Activated T-cell treated with anti-CD3 and anti-CD28 coated beads, Interleukin-2, amount 50 U/mL, for 4 hours (primary cell): ENCODE measurements around the gene MDK. TPM values are rescaled to one million over a fixed set of nuclear protein-coding genes. Genes with fewer than 3 reads are reported as not detected.

ENCODE experiments used
- ATAC-seq, 2 donors: fragments of 200-7000 bp; cut with Tn5 transposase; one replicate each; pipeline ENCODE4 v1.10.0; 2021
- DNase-seq: peaks from one replicate; pipeline ENCODE4 v3.0.0-alpha.2; 2020
- H3K27me3 Mint-ChIP-seq: one replicate; pipeline ENCODE4 v1.8.0; 2021; ENCODE audit warnings: low read depth, mixed read lengths
- H3K36me3 Mint-ChIP-seq: one replicate; pipeline ENCODE4 v1.8.0; 2022; ENCODE audit warnings: mixed read lengths; ENCODE audit not compliant: insufficient read depth
- H3K4me1 Mint-ChIP-seq: one replicate; pipeline ENCODE4 v1.8.0; 2021; ENCODE audit warnings: low read depth, mixed read lengths
- H3K4me3 Mint-ChIP-seq: one replicate; pipeline ENCODE4 v1.8.0; 2021; ENCODE audit warnings: mild to moderate bottlenecking, moderate library complexity, mixed read lengths
- H3K9me3 Mint-ChIP-seq: one replicate; pipeline ENCODE4 v1.8.0; 2021; ENCODE audit warnings: mixed read lengths
- total RNA-seq, 3 donors: library from RNA; stranded (reverse); gene quantifications; one replicate each; pipeline ENCODE4 v1.2.1, GENCODE V29; 2021

MDK gene
- total RNA-seq, 3 donors from 2014 or later: 2.1 to 3.0 (median 2.9) TPM

DNA sequence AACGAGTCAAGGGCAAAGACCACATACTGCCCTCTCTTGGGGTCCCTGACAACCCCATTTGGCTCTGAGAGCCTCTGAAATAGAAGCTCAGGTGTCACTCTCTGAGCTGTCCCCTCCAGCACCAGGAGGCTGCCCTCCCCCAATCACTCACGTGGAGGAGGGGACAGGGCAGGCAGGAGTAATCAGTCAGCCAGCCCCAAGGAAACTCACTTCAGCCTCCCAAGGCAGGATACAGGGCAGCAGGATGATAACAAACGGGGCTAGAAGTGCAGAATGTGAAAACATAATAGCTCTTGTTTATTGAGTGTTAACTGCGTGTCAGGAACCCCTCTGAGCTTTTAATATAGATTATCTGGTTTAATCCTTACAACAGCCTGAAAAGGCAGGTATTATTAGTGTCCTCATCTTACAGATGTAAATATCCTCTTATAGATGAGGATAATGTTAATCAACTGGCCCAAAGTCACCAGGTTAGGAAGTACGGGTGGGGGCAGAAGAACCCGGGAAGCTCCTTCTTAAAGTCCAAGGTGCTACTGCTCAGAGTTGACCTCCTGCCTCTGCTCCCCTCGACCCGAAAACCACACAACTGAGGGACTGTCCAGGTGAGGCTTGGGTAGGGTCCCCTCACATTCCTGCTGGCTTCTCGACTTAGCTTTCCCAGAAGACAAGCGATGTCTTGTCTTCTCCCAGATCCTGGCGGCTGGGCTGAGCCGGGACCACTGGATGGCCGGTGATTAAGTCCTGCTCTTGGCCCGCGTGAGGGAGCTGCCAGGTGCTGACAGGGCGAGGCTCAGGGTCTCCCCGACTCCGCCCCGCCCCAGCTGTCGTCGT, 7.4 kb downstream of the MDK start:
- DNase-seq (no peak), ATAC-seq (no peak)
- peaks cover 67% of the 10 kb centered on the region for H3K27me3 Mint-ChIP-seq
- H3K4me3 Mint-ChIP-seq: no peak overlapping the region
- H3K4me1 Mint-ChIP-seq: peaks cover 16% of the 10 kb centered on the region
- H3K9me3 Mint-ChIP-seq: no peaks in the 10 kb centered on the region
- H3K36me3 Mint-ChIP-seq: no peaks in the 10 kb centered on the region

DNA sequence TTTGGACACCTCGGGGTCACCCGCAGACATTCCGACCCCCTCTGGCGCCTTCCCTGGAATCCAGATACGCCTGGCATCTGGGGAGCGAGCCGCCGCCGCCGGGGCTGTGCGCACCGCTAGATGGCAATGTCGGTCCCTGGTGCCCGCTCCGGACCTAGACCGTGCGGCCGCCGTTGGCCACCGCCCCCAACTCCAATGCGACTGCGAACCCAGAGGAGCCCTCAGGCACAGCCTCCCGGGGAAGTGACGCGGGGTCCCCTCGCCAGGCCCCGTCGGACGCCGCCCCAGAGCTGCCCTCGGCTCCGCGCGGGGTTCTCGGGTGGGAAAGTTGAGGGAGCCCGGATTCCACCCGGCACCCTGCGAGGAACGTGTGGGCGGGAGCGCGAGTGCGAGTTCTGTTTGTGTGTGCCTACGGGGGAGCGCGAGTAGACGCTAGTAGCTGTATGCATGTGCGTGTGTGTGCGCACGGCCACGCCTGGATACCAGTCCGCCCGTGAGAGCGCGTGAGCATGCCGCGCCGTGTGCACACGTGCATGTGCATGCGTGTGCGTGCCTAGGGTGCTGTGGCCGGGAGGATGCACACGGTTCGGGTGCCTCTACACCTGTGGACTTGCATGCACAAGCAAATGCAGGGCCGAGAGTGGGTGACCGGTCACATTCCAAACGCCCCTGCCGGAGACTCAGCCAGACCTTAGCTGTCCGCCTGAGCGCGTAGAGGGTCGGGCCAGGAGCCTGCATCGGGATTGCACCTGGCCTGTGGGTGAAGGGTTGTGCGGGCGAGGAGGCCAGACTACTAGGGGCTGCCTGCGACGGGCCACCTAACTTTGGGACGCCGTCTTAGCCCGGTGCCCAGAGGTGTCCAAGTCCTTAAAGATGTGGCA, 8.2 kb downstream of the MDK start:
- Mint-ChIP-seq H3K4me3 (peak overlapping the region; percentile 43), H3K36me3 (no peaks in the 10 kb centered on the region), H3K4me1 (peaks cover 16% of the 10 kb centered on the region), H3K27me3 (peaks cover 63% of the 10 kb centered on the region), H3K9me3 (no peaks in the 10 kb centered on the region)
- ATAC-seq (peak; percentile 36 to 46), DNase-seq (no peak)

DNA sequence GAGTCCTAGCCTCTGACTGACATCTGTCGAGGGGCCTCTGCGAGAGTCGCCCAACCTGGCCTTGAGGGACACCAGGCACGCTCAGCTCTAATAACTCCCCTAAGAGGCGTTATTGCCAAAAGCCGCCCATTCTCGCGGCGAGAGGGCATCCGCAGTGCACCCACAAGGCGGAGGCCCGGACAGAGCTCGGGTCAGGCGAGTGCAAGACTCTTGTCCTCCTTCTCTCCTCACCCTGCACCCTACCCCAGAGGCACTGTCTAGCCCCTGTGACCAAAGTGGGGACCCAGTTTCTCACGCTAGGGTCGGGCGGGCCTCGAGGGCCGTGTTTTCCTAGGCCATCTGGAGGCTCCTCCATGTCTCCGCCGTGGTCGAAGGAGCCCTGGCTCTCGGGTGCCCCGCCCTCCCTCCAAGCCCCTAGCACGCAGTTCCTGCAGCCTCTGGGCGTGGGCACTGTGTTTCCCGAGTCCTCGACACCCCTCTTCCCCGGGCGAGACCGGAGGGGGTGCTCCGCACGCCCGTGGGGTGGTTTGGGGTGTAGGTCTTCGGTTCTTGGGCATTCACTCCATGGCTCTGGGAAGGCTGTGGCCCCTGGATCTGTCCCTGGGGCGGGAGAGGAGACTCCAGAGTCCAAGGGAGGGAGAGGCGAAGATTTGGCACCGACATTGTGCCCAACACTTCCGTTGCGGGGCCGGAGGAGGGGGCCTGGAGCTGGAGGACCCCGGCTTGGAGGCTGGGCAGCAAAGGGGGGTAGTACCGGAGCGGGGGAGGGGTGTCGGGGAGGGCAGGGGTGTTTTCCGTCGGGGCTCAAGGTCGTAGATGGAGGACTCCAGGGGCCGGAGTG, 9.1 kb downstream of the MDK start:
- Mint-ChIP-seq H3K36me3 (no peaks in the 10 kb centered on the region), H3K27me3 (peaks cover 56% of the 10 kb centered on the region), H3K4me1 (peaks cover 16% of the 10 kb centered on the region), H3K4me3 (peak overlapping the region; percentile 35), H3K9me3 (no peaks in the 10 kb centered on the region)
- DNase-seq (no peak), ATAC-seq (no peak)

DNA sequence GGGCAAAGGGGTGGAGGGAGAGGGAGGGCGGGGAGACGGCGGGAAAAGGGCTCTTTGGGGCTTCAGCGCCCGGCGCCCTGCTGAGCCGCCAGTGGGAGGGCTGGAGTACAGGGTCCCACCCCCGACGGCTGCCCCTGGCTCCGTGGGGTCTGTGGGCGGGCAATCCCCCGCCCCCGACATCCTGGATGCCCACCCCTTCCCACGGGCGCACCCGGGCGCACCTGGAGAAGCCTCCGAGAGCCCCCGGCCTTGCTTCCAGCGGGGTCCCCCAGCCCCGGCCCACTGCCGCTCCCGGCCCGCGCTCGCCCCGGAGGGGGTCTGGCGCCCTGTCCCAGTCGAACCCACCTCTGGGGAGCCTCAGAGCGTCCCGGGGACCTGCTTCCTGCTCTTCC, 9.7 kb downstream of the MDK start:
- no peaks in the 10 kb centered on the region for H3K36me3 Mint-ChIP-seq
- peaks cover 51% of the 10 kb centered on the region for H3K27me3 Mint-ChIP-seq
- DNase-seq (no peak), ATAC-seq (no peak)
- H3K4me1 Mint-ChIP-seq: peaks cover 16% of the 10 kb centered on the region
- no peak overlapping the region for H3K4me3 Mint-ChIP-seq
- H3K9me3 Mint-ChIP-seq: no peaks in the 10 kb centered on the region

DNA sequence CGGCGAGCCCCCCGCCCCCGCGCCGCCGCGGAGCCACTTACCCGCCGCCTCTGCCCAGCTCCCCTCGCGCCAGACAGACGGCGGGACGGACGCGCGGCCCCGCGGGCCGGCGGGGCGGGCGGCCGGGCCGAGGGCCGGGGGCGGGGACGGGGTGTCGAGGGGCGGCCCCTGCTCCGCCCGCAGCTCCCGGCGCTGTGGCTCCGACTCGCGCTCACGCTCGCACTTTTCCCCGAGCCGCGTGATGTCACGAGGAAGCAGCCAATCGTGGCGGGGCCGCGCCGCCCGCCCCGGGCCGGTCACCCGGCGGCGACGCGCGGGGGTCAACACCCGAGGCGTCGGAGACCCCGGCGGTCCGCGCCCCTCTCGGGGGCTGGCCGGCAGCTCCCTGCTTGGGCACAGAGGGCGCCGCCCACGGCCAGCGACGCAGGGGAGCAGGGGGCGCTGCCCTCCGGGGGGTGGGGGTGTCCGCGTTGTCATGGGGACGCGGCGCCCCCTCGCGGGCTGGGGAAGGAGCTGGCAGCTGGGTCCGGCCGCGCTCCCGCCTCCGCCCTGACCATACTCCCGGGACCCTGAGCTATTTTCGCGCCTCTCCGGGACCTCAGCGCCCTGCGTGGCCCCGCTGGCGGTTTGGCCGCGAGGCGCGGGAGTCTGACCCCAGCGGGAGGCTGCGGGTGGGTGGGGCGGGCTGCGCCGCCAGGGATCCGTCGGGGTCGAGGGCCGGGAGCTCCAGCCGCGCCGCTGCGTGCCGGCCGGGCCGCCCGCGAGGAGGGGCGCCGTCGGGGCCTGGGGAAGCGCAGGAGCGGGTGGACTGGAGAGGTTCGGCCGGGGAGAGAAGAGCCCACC, 10.3 kb downstream of the MDK start, which contains the start of gene CHRM4:
Gene CHRM4 (minus strand): TSS at position 199 of the 843 bp plus-strand sequence. CDS start 5,219 bp downstream, outside the sequence.
- H3K4me3 Mint-ChIP-seq: peak within 1 kb of the TSS; percentile 79
- peaks cover 15% of the 10 kb centered on the region for H3K4me1 Mint-ChIP-seq
- ATAC-seq (peak in 1 of 2 donors; percentile 1), DNase-seq (no peak)
- H3K9me3 Mint-ChIP-seq: no peaks in the 10 kb centered on the region
- peaks cover 44% of the 10 kb centered on the region for H3K27me3 Mint-ChIP-seq
- no peaks in the 10 kb centered on the region for H3K36me3 Mint-ChIP-seq

DNA sequence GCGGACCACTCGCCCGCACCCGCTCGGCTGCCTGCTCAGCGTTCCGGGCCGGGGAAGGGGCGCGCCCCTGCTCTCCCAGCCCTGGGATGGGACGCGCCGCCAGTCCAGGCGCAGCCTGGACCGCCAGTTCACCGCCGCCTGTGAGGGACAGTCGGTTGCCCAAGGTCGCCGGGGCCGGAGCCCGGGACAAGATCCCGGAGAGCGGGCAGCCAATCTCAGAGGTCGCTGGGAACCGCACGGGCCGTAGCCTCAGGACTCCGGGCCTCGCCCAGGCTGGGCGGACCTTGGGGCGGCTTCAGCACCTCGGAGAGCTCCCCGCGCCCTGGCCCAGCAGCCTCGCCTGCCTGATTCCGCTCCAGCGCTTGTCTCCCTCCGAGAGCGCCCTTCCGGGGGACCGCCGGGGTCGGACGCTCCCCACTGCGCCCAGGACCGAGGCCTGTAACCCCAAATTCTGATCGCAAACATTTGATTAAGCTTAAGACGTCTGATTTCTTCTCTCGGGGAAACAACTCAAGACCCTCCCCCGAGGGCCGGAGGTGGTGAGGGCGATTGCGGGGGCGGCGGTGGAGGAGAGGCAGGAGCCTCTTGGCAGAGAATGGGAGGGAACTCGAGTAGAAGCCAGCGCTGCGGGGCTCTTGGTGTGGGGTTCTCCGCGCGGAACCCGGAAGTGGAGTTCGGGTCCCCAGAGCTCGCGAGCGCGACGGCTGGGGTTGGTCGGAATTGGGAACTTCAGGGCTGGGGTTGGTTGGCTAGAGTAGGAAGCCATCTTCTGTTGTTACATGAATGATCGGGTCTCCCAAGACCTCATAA, 11.2 kb downstream of the MDK start:
- peaks cover 36% of the 10 kb centered on the region for H3K27me3 Mint-ChIP-seq
- ATAC-seq (peak; percentile 81), DNase-seq (peak; percentile 68)
- peaks cover 15% of the 10 kb centered on the region for H3K4me1 Mint-ChIP-seq
- peak overlapping the region; percentile 79 for H3K4me3 Mint-ChIP-seq
- H3K9me3 Mint-ChIP-seq: no peaks in the 10 kb centered on the region
- H3K36me3 Mint-ChIP-seq: peaks cover 3% of the 10 kb centered on the region

DNA sequence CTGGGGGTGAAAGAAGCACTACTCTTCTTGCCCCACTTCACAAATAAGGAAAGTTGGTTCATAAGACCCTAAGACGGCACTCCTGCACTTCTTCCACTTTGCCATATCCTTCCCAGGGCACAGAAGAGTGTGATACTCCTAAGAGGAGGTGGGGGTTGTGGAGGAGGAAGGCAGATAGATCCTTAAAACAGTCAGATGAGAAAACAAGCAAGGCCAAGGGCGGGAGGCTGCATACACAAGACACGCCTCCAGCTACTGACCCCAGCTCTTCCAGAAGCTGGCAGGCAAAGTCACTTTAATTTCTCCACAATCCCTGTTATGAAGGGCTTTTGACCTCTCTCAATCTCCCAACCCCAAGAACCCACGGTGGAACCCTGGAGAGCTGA, 11.8 kb downstream of the MDK start:
- Mint-ChIP-seq H3K4me3 (peak overlapping the region; percentile 79), H3K4me1 (peaks cover 14% of the 10 kb centered on the region), H3K9me3 (no peaks in the 10 kb centered on the region), H3K27me3 (peaks cover 34% of the 10 kb centered on the region), H3K36me3 (peaks cover 6% of the 10 kb centered on the region)
- DNase-seq: no peak
- ATAC-seq: no peak

DNA sequence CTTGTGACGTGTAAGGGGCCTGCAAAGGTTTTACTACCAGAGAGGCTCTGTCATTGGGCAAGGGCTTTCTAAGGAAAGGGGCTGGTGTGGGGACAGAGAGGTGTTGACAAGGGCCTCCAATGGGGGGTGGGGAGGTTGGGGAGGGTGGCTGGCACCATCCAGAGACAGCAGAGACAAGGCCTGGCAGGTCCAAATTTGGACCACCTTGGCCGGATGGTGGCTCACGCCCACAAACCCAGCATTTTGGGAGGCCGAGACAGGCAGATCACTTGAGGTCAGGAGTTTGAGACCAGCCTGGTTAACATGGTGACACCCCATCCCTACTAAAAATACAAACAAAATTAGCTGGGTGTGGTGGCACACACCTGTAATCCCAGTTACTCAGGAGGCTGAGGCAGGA, 12.3 kb downstream of the MDK start:
- H3K27me3 Mint-ChIP-seq: peaks cover 29% of the 10 kb centered on the region
- ATAC-seq (no peak), DNase-seq (no peak)
- H3K4me1 Mint-ChIP-seq: peaks cover 12% of the 10 kb centered on the region
- peaks cover 6% of the 10 kb centered on the region for H3K36me3 Mint-ChIP-seq
- H3K9me3 Mint-ChIP-seq: no peaks in the 10 kb centered on the region
- H3K4me3 Mint-ChIP-seq: no peak overlapping the region

DNA sequence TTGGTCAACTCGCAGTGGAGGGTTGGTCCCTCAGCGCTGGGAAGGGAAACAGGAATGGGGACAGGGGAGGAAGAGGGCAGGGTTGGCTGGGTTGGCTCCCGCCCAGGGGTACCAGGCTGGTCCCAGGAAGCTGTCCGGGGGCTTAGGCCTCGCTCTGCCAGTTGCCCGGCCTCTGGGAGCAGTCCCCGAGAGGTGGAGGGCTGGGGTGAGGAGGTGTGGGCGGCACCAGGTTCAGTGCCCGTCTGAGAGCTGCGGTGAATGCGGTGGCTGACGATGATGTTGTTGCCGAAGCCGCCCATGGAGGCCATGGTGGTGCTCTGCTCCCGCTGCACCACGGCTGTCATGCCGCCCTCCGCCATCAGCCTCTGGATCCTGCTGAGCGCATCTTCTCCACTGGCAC, 16.1 kb downstream of the MDK start:
- ATAC-seq: no peak
- H3K4me1 Mint-ChIP-seq: peaks cover 7% of the 10 kb centered on the region
- peaks cover 11% of the 10 kb centered on the region for H3K36me3 Mint-ChIP-seq
- no peak for DNase-seq
- H3K27me3 Mint-ChIP-seq: peaks cover 10% of the 10 kb centered on the region
- H3K4me3 Mint-ChIP-seq: no peak overlapping the region
- H3K9me3 Mint-ChIP-seq: no peaks in the 10 kb centered on the region

DNA sequence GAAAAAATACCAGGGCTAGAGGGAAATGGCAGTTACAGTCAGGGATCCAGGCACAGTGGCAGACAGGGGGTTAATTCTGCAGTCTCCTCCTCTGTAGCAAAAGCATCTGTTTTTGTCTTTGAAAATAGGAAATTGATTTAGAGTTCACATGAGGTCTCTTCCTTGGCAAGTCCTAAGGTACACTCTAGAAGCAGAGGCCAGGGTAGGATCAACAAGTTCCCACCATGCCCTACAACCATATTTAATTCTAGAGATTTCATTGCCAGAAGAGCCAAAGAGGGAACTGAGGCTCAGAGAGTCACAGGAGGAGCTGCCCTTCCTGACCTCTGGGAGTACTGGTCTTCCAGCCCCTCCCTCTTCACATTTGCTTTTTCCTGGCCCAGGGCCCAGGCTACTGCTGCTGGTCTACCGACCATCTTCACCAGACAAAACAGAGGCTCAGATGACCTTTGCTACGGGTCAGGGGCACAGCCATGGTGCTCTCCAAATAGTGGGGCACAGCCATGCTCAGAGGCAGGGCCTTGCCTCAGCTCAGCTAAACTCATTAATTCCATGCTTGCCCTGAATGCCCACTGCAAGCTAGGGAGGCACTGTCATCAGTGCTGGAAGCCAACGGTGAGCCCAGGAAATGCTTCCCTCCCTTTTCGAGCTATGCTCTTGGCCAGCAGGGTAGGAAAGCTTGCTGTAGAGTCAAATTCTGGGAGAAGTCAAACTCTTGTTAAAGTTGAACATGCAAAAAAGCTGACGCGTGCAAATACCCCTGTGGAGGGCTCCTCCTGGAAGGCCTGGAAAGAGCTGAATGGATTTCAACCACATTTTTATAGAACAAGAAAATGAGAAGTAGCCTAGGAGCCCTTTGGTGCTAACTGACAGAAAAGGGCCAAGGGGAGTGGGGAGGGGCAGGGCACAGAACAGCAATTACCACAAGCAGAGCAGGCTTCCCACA, 21.8 kb downstream of the MDK start:
- ATAC-seq (no peak), DNase-seq (no peak)
- no peaks in the 10 kb centered on the region for H3K9me3 Mint-ChIP-seq
- H3K4me1 Mint-ChIP-seq: no peaks in the 10 kb centered on the region
- H3K27me3 Mint-ChIP-seq: no peaks in the 10 kb centered on the region
- H3K4me3 Mint-ChIP-seq: no peak overlapping the region
- H3K36me3 Mint-ChIP-seq: peaks cover 28% of the 10 kb centered on the region

DNA sequence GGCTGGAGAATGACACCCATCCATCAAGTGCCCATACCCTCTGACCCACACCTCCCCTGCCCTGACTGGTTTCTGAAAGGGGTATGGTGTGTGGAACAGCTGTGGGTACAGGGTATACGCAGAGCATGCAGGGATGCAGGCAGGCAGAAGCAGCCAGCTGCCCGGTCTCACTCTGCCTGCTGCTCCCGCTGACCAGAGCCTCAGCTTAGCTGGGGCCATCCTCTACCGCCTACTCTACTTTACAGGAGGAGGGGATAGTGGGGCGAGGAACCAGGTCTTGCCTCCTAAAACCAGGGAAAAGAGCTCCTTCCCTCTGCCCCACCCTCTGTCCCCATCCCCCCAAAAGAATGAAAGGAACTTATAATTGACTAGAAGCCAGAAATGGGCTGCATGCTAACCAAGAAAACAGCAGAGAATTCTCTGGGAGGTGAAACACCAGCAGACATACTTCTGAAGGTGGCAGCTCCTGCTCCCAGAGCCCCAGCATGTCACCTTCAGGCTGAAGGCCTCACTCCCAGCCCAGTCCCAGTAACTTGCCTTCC, 23.1 kb downstream of the MDK start:
- H3K4me1 Mint-ChIP-seq: no peaks in the 10 kb centered on the region
- no peak overlapping the region for H3K4me3 Mint-ChIP-seq
- no peaks in the 10 kb centered on the region for H3K27me3 Mint-ChIP-seq
- H3K36me3 Mint-ChIP-seq: peaks cover 33% of the 10 kb centered on the region
- ATAC-seq: no peak
- no peaks in the 10 kb centered on the region for H3K9me3 Mint-ChIP-seq
- no peak for DNase-seq

DNA sequence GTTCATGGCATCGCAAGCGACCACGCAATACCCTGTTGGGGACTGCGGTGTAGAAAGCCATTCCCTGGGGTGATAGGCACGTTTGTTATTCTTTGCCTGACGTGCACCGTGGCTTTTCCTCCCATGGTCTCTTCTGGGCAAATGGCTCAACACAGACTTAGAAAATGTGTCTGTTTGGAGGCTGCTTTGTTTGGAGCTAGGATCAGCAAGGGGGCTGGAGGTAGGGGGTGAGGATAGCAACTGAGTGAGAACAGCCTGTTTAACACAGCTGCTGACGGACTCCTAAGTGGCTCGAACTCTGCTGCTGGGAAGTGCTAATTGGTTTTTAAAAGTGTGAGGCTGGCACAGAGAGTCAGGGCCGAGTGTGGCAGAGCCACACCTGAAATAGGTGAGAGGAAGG, 26.2 kb downstream of the MDK start:
- H3K9me3 Mint-ChIP-seq: no peaks in the 10 kb centered on the region
- peaks cover 36% of the 10 kb centered on the region for H3K36me3 Mint-ChIP-seq
- H3K4me3 Mint-ChIP-seq: no peak overlapping the region
- no peaks in the 10 kb centered on the region for H3K27me3 Mint-ChIP-seq
- no peaks in the 10 kb centered on the region for H3K4me1 Mint-ChIP-seq
- DNase-seq (no peak), ATAC-seq (no peak)
